ENCODE measurements around the gene E2F2.

Gene E2F2

DNA sequence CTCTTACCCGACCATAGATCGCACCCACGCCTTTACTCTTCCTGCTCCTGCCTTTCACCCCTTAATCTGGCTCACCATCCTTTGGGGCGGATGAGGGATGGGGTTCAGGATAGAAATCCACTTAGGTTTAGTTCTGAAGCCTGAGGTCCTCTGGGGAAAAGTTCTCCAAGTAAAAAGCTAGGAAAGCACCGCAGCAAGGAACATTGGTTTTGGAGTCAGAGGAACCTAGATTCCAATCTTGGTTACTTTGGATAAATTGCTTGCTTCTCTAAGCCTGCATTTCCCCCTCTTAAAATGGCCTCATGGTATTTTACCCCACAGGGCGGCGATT lies 46.1 kb downstream of the E2F2 start:
- no peak overlapping the region for H3K4me3 ChIP-seq (ENCODE audit: low read depth, low read length)
- TF ChIP-seq, protein P1, sequence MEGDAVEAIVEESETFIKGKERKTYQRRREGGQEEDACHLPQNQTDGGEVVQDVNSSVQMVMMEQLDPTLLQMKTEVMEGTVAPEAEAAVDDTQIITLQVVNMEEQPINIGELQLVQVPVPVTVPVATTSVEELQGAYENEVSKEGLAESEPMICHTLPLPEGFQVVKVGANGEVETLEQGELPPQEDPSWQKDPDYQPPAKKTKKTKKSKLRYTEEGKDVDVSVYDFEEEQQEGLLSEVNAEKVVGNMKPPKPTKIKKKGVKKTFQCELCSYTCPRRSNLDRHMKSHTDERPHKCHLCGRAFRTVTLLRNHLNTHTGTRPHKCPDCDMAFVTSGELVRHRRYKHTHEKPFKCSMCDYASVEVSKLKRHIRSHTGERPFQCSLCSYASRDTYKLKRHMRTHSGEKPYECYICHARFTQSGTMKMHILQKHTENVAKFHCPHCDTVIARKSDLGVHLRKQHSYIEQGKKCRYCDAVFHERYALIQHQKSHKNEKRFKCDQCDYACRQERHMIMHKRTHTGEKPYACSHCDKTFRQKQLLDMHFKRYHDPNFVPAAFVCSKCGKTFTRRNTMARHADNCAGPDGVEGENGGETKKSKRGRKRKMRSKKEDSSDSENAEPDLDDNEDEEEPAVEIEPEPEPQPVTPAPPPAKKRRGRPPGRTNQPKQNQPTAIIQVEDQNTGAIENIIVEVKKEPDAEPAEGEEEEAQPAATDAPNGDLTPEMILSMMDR (conservative IDR thresholded peaks at IDR 0.05; ENCODE audit: low read depth, low read length): no peak
- DNase-seq (ENCODE audit: low read depth): no peak

DNA sequence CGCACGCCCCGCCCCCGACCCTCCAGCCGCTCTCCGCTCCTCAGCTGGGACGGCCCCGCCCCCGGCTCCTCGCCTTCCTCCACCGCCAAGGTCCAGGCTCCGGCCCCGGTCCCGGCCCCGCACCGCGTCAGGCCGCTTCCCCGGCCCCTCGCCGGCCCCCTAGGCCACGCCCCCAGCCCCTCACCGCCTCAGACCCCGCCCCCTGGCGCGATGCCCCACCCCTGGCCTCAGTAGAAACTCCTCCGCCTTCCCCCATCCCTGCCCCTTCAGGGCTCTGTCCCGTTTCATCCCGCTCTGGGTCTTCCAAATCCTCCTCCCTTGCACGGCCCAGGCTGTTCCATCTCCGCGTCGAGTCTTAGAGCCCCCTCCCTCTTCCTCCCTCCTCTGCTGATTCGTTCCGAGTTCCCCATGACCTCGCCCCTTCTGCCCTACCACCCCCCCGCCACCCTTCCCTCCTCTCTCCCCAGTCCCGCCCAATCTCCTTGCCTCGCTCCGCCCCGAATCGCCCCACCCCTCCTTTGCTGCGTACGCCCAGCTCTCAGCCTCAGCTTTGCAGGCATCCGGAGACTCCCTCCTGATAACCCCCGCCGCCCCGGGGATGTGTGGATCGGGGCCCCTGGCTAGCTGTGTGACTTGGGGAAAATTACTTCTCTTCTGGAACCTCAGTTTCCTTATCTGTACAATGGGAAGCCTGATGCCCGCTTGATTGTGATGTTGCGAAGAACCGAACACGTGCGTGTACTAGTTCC lies 46.6 kb downstream of the E2F2 start:
- TF ChIP-seq, protein P1 (conservative IDR thresholded peaks at IDR 0.05; ENCODE audit: low read depth, low read length): no peak
- peak; percentile 90 for DNase-seq (ENCODE audit: low read depth)
- H3K4me3 ChIP-seq (ENCODE audit: low read depth, low read length): peak overlapping the region; percentile 62

DNA sequence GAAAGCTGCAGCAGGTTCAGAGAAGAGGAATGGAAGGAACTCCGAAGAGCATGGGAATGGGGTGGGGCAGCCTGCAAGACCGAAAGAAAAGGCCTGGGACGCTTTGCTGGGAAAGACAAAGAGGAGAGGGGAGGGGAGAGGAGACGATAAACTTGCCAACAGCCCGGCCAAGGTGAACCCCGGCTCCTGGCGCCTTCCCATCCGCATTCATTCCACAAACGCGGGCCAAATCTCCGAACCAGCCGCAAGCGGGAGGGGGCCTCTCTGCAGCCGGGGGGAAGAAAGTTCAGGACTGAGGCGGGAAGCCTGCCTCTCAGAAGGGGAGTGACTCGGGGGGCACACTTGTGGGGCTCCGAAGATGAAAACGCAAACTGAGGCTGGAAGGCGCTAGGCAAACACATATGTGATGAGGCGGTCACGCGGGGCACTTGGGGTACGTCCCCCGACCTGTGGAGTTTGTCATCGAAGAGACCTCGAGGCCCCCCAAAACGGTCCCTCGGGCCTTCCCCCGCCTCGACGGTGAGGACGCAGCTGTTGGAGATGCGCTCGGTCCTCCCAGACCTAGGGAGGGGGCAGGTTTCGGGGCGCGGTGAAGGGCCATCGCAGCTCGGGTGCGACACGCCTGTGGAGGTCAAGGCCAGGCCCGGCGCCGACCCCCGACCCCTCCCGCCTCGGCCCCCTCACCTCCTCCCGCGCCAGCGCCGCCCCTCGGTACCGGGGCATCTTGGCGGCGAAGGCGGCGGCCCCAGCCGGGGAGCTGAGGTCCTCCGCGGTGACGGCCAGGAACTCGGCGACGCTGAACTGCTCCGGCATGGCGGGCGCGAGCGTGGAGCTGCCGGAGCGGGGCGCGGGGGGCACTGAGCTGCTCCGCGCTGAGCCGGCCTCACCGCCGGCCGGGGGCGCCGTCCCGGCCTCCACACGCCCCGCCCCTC lies 47.4 kb downstream of the E2F2 start, which contains the start of gene ASAP3:
Gene ASAP3 (minus strand): TSS at position 859 of the 932 bp plus-strand sequence. CDS start 46 bp downstream, at position 813.
- TF ChIP-seq, protein P1 (conservative IDR thresholded peaks at IDR 0.05; ENCODE audit: low read depth, low read length): no peak
- DNase-seq (ENCODE audit: low read depth): peak; percentile 42

DNA sequence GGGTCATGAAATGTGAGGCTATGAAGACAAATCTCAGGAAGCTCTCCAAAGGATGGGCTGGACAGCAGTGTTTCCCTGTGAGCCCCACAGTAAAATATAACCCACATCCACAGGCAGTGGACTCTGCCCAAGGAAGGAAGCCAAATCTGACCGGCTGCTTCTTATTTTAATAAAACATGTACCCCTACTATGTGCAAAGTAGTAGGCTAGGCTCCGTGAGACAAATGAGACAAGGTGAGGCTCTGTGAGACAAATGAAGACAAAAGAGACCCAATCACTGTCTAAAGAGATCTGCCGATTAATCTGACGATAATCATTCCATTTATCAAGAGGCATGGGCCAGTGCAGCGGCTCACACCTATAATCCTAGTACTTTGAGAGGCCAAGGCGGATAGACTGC lies 49.1 kb downstream of the E2F2 start:
- TF ChIP-seq, protein P1 (conservative IDR thresholded peaks at IDR 0.05; ENCODE audit: low read depth, low read length): no peak
- no peak for DNase-seq (ENCODE audit: low read depth)
- no peak overlapping the region for H3K4me3 ChIP-seq (ENCODE audit: low read depth, low read length)

More for the DNA sequence above, 47.4 kb downstream of the E2F2 start, which contains the start of gene ASAP3:
- H3K4me3 ChIP-seq (ENCODE audit: low read depth, low read length): peak within 1 kb of the TSS; percentile 62

DNA sequence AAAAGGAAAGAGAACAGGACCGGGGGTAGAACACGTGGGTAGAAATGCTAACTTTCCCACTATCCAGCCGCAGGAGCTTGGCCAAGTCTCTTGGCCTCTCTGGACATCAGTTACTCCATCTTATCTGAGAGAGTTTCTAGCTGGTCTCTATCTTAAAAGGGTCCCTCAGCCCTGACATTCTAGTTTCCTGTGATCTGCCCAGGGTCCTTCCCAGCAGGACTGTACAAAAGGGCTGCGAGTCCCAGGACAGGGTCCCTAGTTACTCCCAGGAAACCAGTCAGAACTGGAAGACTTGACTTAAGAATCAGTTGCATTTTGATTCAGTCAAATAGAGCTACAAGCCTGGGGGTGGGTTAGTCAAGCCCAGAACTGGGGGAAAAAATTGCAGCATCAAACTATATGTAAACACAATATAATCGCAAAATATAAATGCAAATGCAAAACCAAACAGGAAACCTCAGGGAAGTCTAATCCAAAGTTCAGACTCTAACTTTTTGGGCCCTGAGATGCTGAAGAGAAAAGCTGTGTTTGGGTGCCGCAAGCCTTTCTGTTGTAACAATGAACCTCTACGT lies 49.9 kb downstream of the E2F2 start:
- H3K4me3 ChIP-seq (ENCODE audit: low read depth, low read length): no peak overlapping the region
- TF ChIP-seq, protein P1 (conservative IDR thresholded peaks at IDR 0.05; ENCODE audit: low read depth, low read length): no peak
- no peak for DNase-seq (ENCODE audit: low read depth)

DNA sequence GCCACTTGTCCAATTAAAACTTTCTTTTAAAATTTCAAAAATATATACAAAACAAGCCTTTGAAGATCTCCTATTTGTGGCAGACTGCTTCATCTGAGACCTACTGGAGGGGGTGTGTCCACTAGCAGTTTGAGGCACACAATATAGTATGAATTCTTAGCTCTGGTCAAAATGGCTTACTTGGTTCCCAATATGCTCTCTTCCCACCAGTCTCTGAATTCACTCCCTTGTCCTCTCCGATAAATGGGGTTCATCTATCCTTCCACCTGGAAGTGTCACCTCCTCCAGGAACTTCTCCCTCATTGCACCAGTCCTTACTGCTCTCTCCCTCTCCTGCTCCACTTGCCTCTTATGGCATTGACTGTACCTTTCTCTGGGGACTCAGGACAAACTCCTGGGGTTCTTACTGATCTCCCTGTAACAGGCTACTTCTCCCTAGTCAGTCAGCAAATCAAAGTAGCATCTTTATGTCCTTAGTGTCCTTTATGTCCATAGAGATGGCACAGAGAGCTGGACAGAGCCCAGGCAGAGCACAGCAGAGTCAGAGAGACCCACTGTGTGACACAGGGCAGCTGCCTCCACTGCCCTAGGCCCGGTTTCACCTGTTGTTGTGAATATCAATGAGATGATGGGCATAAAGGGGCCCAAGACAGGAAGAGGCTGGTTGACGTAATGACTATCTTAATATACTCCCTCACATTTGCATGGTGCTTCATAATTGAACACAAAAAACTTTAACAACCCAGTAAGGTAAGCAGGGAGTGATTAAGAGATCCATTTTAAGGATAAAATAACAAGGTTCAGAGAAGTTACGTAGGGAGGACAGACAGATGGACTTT lies 50.6 kb downstream of the E2F2 start:
- no peak for DNase-seq (ENCODE audit: low read depth)
- H3K4me3 ChIP-seq (ENCODE audit: low read depth, low read length): no peak overlapping the region
- TF ChIP-seq, protein P1 (conservative IDR thresholded peaks at IDR 0.05; ENCODE audit: low read depth, low read length): no peak

Measured in choroid plexus epithelial cell (primary cell).